ENCODE data around the gene MAP3K5.
A peak's percentile ranks its signal among the peaks of the same experiment; 100 is the strongest.

The MAP3K5 gene

GRCh38 chr6:136677822-136678221, 114.5 kb downstream of the MAP3K5 start:
- no peak for DNase-seq

- DNase-seq = no peak
Observed at GRCh38 chr6:136677344-136677743, 114.9 kb downstream of the MAP3K5 start.

- DNase-seq = peak; percentile 38
Observed at GRCh38 chr6:136676075-136676474, 116.2 kb downstream of the MAP3K5 start.

GRCh38 chr6:136673571-136673970, 118.7 kb downstream of the MAP3K5 start:
- no peak for DNase-seq

GRCh38 chr6:136672144-136672543, 120.1 kb downstream of the MAP3K5 start:
- no peak for DNase-seq

- peak; percentile 75 for DNase-seq
Observed at GRCh38 chr6:136669299-136669699, 123.0 kb downstream of the MAP3K5 start.

- no peak for DNase-seq
Observed at GRCh38 chr6:136668571-136668970, 123.7 kb downstream of the MAP3K5 start.

GRCh38 chr6:136666041-136666440, 126.2 kb downstream of the MAP3K5 start:
- no peak for DNase-seq

GRCh38 chr6:136662347-136663237, 129.7 kb downstream of the MAP3K5 start:
- no peak for DNase-seq

- no peak for DNase-seq
Observed at GRCh38 chr6:136660727-136661126, 131.6 kb downstream of the MAP3K5 start.

- DNase-seq = no peak
Observed at GRCh38 chr6:136659991-136660499, 132.2 kb downstream of the MAP3K5 start.

GRCh38 chr6:136658711-136659110, 133.6 kb downstream of the MAP3K5 start:
- DNase-seq = no peak

- DNase-seq = no peak
Observed at GRCh38 chr6:136657666-136658065, 134.6 kb downstream of the MAP3K5 start.

GRCh38 chr6:136656121-136656520, 136.2 kb downstream of the MAP3K5 start:
- DNase-seq = peak; percentile 32

GRCh38 chr6:136655239-136656014, 136.8 kb downstream of the MAP3K5 start:
- no peak for DNase-seq

GRCh38 chr6:136654086-136654485, 138.2 kb downstream of the MAP3K5 start:
- DNase-seq = no peak

GRCh38 chr6:136652656-136653055, 139.6 kb downstream of the MAP3K5 start:
- DNase-seq = no peak

- DNase-seq = no peak
Observed at GRCh38 chr6:136651982-136652381, 140.3 kb downstream of the MAP3K5 start.

- DNase-seq = peak; percentile 55
Observed at GRCh38 chr6:136647363-136647852, 144.9 kb downstream of the MAP3K5 start.

GRCh38 chr6:136646377-136646776, 145.9 kb downstream of the MAP3K5 start:
- no peak for DNase-seq

- no peak for DNase-seq
Observed at GRCh38 chr6:136644597-136644952, 147.7 kb downstream of the MAP3K5 start.

- peak; percentile 90 for DNase-seq
Observed at GRCh38 chr6:136643850-136644596, 148.3 kb downstream of the MAP3K5 start.

All from hematopoietic multipotent progenitor cell treated with erythropoietin and hydrocortisone succinate and interleukin-3 and kit ligand, for 6 days (in vitro differentiated cells).